Activated CD8-positive, alpha-beta T cell treated with anti-CD3 and anti-CD28 coated beads for 36 hours (primary cell): ENCODE data around the gene NXNL1. TPM values are rescaled to one million over a fixed set of nuclear protein-coding genes. Genes with fewer than 3 reads are reported as not detected.
"Not testable (repeated sequence)": the region's sequence is repeated elsewhere in the genome, so short reads cannot be mapped to it uniquely, and the experiment has no call there.

Source experiments
- ATAC-seq: fragments of 200-7000 bp; cut with Tn5 transposase; one replicate; pipeline ENCODE4 v1.10.0; 2021; ENCODE audit warnings: mild to moderate bottlenecking, moderate library complexity
- CTCF ChIA-PET: fragments of 350-600 bp; sonication (Branson Sonifier 250); formaldehyde crosslinking; loops from one replicate; lab custom pipeline; 2021; ENCODE audit warnings: antibody characterized with exemption; lab: Charles Lee
- POLR2A ChIA-PET: fragments of 350-600 bp; sonication (Branson Sonifier 250); formaldehyde crosslinking; loops from one replicate; lab custom pipeline; 2021; ENCODE audit warnings: antibody characterized with exemption; lab: Charles Lee
- DNase-seq: peaks from one replicate; pipeline ENCODE4 v3.0.0-alpha.2; 2020
- H3K27ac Mint-ChIP-seq: one replicate; pipeline ENCODE4 v1.8.0; 2021; ENCODE audit warnings: mild to moderate bottlenecking, mixed read lengths
- H3K27me3 Mint-ChIP-seq: one replicate; pipeline ENCODE4 v1.8.0; 2021; ENCODE audit warnings: mixed read lengths
- H3K36me3 Mint-ChIP-seq: one replicate; pipeline ENCODE4 v1.8.0; 2021; ENCODE audit warnings: low read depth, mixed read lengths
- H3K4me1 Mint-ChIP-seq: one replicate; pipeline ENCODE4 v1.8.0; 2021; ENCODE audit warnings: low read depth, mixed read lengths
- H3K4me3 Mint-ChIP-seq: one replicate; pipeline ENCODE4 v1.8.0; 2021; ENCODE audit warnings: mild to moderate bottlenecking, moderate library complexity, mixed read lengths
- H3K9me3 Mint-ChIP-seq: one replicate; pipeline ENCODE4 v1.8.0; 2021; ENCODE audit warnings: mixed read lengths
- intact Hi-C: fragments of 100-400 bp; cut with micrococcal nuclease; formaldehyde crosslinking; loops from one replicate; pipeline ENCODE4 v1.10.0; 2022
- total RNA-seq, 2 experiments: library from RNA; stranded (reverse); gene quantifications; one replicate each; pipeline ENCODE4 v1.2.3, GENCODE V29; 2021
- TF ChIP-seq, protein P1 (sequence below): fragments of 200-600 bp; IDR thresholded peaks from one replicate; pipeline ENCODE4 v1.8.0; 2022; ENCODE audit warnings: antibody characterized with exemption, mild to moderate bottlenecking

Gene NXNL1
- total RNA-seq, 2 experiments from 2014 or later: not detected

DNA sequence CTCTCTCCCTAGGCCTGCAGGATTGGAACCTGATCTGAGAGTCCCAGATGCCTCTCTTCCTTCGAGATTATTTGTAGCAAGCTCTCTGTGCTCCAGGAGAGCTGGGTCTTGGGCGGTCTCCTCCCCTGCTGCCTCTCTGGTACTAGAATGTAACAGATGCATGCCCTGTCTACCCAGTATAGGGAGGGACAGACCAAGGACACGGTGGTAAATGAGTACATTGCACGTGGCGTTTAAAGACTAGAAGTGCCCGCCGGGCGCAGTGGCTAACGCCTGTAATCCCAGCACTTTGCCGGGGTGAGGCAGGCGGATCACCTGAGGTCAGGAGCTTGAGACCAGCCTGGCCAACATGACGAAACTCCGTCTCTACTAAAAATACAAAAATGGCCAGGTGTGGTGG, 21.3 kb upstream of the NXNL1 start:
- intact Hi-C loops: no loop called here
- H3K9me3 Mint-ChIP-seq: no peaks in the 10 kb centered on the region
- no peaks in the 10 kb centered on the region for H3K27me3 Mint-ChIP-seq
- DNase-seq (no peak), ATAC-seq (no peak)
- H3K27ac Mint-ChIP-seq: no peak overlapping the region
- CTCF ChIA-PET: interaction anchor here (3.8 kb wide), 1 partner anchor 14 kb away, joined by 20 read pairs; no protein-coding TSS in a partner anchor
- H3K36me3 Mint-ChIP-seq: no peaks in the 10 kb centered on the region
- POLR2A ChIA-PET: no interaction called here
- H3K4me1 Mint-ChIP-seq: peaks cover 3% of the 10 kb centered on the region
- TF ChIP-seq, protein P1, sequence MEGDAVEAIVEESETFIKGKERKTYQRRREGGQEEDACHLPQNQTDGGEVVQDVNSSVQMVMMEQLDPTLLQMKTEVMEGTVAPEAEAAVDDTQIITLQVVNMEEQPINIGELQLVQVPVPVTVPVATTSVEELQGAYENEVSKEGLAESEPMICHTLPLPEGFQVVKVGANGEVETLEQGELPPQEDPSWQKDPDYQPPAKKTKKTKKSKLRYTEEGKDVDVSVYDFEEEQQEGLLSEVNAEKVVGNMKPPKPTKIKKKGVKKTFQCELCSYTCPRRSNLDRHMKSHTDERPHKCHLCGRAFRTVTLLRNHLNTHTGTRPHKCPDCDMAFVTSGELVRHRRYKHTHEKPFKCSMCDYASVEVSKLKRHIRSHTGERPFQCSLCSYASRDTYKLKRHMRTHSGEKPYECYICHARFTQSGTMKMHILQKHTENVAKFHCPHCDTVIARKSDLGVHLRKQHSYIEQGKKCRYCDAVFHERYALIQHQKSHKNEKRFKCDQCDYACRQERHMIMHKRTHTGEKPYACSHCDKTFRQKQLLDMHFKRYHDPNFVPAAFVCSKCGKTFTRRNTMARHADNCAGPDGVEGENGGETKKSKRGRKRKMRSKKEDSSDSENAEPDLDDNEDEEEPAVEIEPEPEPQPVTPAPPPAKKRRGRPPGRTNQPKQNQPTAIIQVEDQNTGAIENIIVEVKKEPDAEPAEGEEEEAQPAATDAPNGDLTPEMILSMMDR: no peak
- no peak overlapping the region for H3K4me3 Mint-ChIP-seq

DNA sequence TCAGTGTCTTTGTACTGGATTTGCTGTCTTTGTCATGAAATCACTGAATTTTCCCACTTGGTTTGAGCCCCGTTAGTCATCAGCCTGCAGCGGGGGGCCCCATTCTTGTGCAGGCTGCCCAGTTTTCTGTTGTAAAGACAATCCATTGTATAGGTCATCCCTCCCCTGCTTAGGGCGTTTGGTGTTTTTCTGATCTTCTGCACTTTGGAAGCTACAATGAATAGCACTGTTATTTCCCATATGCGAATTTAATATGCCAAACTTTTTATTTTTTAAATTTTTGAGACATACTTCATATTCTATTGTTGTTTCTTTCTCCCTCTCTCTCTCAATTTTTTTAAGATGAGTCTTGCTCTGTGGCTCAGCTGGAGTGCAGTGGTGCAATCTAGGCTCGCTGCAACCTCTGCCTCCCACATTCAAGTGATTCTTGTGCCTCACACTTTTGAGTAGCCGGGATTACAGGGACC, 18.6 kb upstream of the NXNL1 start:
- ChIA-PET CTCF (interaction anchor here (1.7 to 3.9 kb wide), 3 partner anchors 8 to 17 kb away, joined by 4 to 20 read pairs (median 15); no protein-coding TSS in a partner anchor), POLR2A (interaction anchor here (0.6 kb wide), 1 partner anchor 32 kb away, joined by 3 read pairs; the partner anchor contains the start of gene PGLS)
- Mint-ChIP-seq H3K4me3 (no peak overlapping the region), H3K27me3 (no peaks in the 10 kb centered on the region), H3K36me3 (no peaks in the 10 kb centered on the region), H3K4me1 (peaks cover 3% of the 10 kb centered on the region), H3K27ac (no peak overlapping the region), H3K9me3 (no peaks in the 10 kb centered on the region)
- DNase-seq (no peak), ATAC-seq (no peak)
- intact Hi-C loops: no loop called here
- TF ChIP-seq, protein P1: no peak

DNA sequence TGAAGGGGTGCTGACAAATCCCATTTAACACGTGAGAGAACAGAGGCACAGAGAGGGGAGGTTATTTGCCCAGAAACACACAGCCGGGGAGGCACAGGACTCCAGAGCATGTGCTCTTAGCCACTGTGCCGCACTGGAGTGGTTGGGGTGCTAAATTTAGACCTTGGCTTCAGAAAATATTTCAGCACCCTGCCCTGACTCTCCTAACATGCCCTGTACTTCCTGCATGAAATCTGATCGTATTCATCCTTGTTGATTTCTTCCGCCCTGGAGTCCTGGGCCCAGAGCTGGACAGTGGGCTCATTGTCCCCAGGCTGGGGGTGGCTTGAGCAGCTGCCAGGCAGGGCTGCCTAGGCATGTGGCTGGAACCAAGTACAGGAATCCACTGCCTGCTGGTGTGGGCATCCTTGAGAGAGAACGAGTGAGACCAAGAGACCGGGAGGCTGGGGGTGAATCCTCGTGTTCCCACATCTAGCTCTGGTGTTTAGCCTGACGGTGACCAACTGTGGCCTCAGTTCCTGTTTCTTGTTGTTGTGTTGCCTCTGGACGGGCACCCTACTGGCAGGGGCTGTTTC, 14.9 kb upstream of the NXNL1 start:
- ATAC-seq (no peak), DNase-seq (no peak)
- no peaks in the 10 kb centered on the region for H3K9me3 Mint-ChIP-seq
- no peak overlapping the region for H3K4me3 Mint-ChIP-seq
- H3K27me3 Mint-ChIP-seq: no peaks in the 10 kb centered on the region
- peaks cover 15% of the 10 kb centered on the region for H3K4me1 Mint-ChIP-seq
- ChIA-PET CTCF (interaction anchor here (0.6 to 1.1 kb wide), 4 partner anchors 10 to 97 kb away, joined by 3 read pairs; no protein-coding TSS in a partner anchor), POLR2A (no interaction called here)
- H3K36me3 Mint-ChIP-seq: no peaks in the 10 kb centered on the region
- H3K27ac Mint-ChIP-seq: no peak overlapping the region
- intact Hi-C loops: no loop called here
- TF ChIP-seq, protein P1: no peak

DNA sequence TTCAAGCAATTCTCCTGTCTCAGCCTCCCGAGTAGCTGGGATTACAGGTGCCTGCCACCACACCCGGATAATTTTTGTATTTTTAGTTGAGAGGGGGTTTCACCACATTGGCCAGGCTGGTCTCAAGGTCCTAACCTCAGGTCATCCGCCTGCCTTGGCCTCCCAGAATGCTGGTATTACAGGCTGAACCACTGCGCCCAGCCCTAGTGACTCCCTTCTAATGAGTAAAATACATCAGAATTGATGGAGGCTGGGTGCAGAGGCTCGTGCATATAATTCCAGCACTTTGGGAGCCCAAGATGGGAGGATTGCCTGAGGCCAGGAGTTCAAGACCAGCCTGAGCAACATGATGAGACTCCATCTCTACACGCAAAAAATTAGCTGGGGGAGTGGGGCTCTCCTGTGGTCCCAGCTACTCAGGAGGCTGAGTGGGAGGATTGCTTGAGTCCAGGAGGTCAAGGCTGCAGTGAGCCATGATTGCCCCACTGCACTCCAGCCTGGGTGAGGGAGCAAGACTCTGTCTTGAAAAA, 14.3 kb upstream of the NXNL1 start:
- peaks cover 15% of the 10 kb centered on the region for H3K4me1 Mint-ChIP-seq
- H3K36me3 Mint-ChIP-seq, ATAC-seq, intact Hi-C loops, DNase-seq, POLR2A ChIA-PET, H3K4me3 Mint-ChIP-seq, H3K27me3 Mint-ChIP-seq, H3K27ac Mint-ChIP-seq, H3K9me3 Mint-ChIP-seq: not testable (repeated sequence)
- CTCF ChIA-PET: interaction anchor here (0.6 to 1.1 kb wide), 4 partner anchors 9 to 97 kb away, joined by 3 read pairs; no protein-coding TSS in a partner anchor

DNA sequence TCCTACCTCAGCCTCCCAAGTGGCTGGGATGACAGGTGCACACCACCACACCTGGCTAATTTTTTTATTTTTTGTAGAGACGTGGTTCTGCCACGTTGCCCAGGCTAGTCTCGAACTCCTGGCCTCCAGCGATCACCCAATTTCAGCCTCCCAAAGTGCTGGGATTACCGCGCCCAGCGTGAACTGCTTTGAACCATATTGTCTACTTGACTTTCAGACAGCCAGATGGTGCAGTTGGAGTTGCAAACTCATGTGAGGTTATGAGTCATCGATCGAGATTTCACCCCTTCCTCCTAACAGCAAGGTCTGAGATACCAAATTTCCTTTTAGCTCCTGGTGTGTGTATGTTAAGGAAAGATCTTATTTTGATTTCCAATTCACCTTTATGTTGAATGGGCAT, 12.3 kb upstream of the NXNL1 start:
- peak; percentile 53 for DNase-seq
- Mint-ChIP-seq H3K27ac (peak overlapping the region; percentile 8), H3K36me3 (no peaks in the 10 kb centered on the region), H3K4me1 (peaks cover 27% of the 10 kb centered on the region), H3K27me3 (no peaks in the 10 kb centered on the region), H3K4me3 (no peak overlapping the region), H3K9me3 (no peaks in the 10 kb centered on the region)
- ATAC-seq: no peak
- intact Hi-C loops: no loop called here
- ChIA-PET CTCF (interaction anchor here (0.8 to 2.9 kb wide), 3 partner anchors 19 to 87 kb away, joined by 3 to 28 read pairs (median 5); no protein-coding TSS in a partner anchor), POLR2A (interaction anchor here (1.0 kb wide), 2 partner anchors 14 to 15 kb away, joined by 3 to 4 read pairs; no protein-coding TSS in a partner anchor)
- TF ChIP-seq, protein P1: no peak
